Measurements from ENCODE around the gene PCP4.

DNA sequence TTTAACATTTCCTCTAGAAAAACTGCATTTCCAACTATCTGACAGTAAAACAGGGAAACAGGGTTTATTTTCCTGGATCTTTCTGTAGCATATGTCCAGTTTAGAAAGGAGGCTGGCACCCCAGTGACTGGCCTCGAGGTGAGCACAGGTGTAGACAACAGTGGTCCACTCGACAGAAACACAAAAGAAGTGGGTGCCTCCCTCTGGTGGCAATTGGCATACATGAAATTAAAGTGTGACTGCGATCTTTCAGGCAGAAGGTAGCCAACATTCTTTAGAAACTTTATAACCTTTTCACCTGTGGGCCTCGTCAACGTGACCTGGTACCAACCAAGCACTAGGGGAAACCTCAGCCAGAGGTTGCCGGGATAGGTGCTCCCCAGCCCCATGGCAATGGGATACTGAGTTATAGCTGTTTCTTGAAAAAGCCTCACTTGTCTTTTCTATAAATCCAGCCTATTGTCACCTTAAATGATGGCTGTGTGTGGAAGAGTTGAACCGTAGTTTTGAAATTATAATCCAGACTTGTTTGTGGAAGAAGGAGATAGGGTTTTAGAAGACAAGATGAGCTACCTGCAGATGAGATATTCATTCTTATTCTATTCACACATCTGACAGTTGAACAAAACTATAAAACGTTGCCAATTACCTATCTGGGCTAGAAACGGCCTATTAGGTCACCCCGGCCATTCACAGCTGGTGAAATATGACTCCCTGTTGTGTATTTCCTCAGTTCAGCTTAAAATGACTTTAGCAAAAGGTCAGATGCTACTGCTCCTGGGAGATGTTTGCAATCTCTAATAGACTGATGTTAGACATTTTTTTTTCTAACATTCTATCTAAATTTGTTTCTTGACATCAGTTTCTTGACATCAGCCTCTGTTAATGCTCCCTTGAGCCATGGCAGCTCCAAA, 44.3 kb downstream of the PCP4 start:
- TF ChIP-seq, protein P1, sequence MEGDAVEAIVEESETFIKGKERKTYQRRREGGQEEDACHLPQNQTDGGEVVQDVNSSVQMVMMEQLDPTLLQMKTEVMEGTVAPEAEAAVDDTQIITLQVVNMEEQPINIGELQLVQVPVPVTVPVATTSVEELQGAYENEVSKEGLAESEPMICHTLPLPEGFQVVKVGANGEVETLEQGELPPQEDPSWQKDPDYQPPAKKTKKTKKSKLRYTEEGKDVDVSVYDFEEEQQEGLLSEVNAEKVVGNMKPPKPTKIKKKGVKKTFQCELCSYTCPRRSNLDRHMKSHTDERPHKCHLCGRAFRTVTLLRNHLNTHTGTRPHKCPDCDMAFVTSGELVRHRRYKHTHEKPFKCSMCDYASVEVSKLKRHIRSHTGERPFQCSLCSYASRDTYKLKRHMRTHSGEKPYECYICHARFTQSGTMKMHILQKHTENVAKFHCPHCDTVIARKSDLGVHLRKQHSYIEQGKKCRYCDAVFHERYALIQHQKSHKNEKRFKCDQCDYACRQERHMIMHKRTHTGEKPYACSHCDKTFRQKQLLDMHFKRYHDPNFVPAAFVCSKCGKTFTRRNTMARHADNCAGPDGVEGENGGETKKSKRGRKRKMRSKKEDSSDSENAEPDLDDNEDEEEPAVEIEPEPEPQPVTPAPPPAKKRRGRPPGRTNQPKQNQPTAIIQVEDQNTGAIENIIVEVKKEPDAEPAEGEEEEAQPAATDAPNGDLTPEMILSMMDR (IDR thresholded peaks at IDR 0.05; ENCODE audit: borderline replicate concordance, extremely low read depth, low read length, poor library complexity, severe bottlenecking) = peak; percentile 39
- no peak for TF ChIP-seq EZH2 (IDR thresholded peaks at IDR 0.05; ENCODE audit: borderline replicate concordance, low read depth, low read length, severe bottlenecking)

Measured in DND-41 (cell line).